T follicular helper cell (primary cell): ENCODE measurements around the gene BMERB1.
A peak's percentile ranks its signal among the peaks of the same experiment; 100 is the strongest.
"Not testable (repeated sequence)": the region's sequence is repeated elsewhere in the genome, so short reads cannot be mapped to it uniquely, and the experiment has no call there.

Experiments
- DNase-seq: peaks from one replicate; pipeline ENCODE4 v3.0.0-alpha.2; 2020; ENCODE audit warnings: low read depth

The BMERB1 gene

DNA sequence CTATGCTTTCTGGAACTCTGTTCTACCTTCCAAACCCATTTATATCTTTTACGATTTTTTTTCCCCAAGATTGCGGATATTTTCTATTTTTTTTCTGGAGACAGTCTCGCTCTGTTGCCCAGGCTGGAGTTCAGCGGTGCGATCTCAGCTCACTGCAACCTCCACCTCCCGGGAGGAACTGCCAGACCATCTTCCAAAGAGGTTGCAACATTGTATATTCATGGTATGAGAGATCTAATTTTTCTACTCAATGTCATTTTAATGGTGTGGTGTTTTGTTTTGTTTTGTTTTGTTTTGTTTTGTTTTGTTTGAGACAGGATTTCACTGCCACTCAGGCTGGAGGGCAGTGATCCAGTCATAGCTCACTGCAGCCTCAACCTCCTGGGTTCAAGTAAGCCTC lies 8.5 kb upstream of the BMERB1 start:
- no peak for DNase-seq

DNA sequence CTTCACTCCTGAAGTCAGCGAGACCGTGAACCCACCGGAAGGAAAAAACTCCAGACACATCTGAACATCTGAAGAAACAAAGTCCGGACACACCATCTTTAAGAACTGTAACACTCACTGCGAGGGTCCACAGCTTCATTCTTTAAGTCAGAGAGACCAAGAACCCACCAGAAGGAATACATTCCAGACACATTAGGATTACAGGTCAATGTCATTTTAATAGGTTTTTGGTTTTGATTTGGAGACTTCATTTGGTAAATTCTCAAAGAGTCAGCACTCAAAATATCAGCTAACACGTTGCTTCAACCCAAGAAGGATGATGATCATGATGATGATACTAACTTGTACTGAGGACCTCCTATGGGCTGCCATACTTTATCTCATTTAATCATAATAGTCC lies 7.6 kb upstream of the BMERB1 start:
- DNase-seq: no peak

DNA sequence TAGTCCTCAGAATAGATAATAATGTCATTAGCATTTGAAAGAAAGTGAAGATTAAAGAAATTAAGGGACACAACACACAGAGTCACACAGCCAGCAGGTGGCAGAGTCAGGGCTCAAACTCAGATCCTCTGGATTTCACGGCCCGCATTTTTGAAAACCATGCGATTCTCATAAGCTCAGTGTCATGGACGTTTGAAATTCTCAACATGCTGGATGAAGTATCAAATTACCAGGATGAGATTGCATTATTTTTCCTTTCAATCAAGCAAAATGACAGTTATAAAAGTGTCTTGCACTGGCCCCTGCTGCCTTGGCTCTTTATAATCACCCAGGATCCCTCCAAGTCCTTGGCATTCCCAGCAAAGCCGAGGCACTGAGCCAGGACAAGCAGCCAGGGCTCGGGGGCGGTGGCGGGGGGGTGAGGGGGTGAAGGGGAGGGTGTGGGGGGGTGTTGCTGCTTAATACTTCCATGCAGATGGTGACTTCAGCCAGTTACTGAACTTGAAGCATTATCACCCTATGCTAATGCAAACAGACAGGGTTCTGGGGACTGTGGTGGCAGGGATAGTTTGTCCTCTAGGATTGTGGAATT lies 6.6 kb upstream of the BMERB1 start:
- peak; percentile 31 for DNase-seq

DNA sequence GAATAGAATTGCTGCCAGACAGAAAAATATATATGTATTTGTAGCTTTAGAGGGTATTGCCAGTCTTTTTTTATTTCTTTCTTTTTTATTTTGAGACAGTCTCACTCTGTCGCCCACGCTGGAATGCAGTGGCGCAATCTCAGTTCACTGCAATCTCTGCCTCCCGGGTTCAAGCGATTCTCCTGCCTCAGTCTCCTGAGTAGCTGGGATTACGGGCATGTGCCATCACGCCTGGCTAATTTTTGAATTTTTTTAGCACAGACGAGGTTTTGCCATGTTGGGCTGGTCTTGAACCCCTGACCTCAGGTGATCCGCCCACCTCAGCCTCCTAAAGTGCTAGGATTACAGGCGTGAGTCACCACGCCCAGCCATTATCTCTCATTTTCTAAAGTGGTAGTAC lies 3.5 kb upstream of the BMERB1 start:
- not testable (repeated sequence) for DNase-seq

DNA sequence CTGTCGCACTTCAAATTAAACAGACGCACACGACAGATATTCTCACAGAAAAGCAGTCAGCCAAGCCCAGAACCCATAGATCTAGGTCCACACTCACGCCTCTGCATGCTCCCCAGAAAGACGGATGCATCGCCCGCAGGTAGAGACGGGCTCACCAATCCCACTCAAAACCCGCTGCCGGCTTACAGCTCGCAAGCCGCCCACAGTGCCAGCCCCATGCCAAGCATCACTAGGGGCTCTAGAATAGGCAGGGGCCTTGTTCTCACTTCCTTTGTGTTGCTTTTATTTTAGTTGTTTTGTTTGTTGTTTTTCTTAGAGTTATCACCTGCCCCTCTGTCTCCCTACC lies 336 bp upstream of the BMERB1 start:
- DNase-seq: no peak

DNA sequence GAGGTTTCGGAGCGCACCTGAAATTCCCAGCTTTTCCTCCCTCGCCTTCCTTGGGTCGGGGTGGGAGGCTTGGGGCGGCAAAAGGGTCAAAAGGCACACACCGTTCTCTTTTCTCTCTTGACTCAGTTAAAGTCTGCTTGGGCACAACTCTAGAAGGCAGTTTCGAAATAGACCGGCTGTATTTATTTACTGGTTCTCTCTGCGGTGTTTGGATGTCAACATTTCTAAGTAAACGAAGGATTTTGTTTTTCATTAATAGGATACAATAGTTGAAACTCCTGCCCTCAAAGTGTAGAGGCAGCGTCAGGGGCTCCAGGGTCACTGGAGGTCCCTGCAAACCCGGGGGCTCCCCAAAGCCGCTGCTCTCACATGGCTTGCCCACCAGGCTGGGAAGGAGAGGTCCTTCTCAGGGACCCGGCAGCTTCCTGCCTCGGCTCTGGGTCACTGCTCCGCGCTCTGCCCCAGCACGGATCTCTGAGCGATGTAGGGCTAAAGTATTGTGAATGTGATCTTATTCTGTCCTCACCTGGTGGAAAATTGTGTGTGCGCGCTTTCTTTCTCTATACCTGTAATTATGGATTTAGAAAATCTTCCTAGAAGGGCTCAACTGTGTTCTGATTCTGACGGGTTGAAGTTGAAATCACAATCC lies 952 bp downstream of the BMERB1 start:
- no peak for DNase-seq

DNA sequence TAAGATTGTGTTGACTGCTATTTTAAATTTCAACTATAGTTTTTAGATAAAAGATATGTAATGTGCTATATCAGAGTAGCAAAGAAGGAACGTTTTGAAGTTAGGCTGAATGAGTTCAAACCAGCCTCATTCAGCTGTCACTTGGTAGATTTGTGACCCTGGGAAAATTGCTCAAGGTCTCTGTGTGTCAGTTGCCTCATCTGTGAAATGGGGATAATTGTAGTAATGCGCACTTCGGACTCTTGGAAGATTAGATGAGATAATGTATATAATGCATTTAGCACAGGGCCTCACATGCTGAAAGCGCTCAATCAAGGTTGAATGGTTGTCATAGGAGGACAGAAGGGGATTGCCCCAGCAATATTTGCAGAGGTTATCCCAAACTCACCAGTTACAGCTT lies 4.7 kb downstream of the BMERB1 start:
- no peak for DNase-seq

DNA sequence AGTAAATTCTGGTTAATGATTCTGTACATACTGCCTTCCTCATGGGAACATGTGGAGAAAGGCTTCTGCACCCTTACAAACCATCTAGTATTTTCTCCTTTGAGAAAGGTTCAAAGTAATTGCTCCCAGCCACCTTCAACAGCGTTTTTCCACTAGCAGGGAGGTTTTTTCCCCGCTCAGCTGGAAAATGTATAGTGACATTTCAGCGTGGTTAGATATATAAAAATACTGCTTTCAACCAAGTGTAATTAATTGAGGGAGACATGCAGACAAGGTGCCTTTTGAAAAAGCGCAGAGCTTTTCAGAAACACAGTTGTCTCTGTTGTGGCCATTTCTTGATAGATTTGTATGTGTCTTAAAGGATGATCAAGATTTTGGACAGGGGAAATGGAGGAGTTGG lies 5.1 kb downstream of the BMERB1 start:
- no peak for DNase-seq

DNA sequence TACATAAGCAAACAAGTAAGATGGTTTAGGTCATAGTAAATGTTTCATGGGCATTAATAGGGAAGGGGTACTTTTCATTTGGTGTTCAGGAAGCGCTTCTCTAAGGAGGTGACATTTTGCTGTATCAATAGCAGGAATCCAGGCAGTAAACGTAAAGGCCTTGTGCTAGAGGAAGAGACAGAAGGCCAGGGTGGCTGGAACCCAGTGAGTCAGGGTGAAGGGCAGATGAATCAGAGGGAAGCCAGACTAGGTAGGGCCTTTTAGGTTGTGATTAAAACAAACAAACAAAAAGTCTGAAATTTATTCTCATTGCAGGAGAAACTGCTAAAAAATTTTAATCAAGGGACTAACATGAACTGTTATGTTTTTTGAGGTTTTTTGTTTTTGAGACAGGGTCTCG lies 6.5 kb downstream of the BMERB1 start:
- DNase-seq: no peak

DNA sequence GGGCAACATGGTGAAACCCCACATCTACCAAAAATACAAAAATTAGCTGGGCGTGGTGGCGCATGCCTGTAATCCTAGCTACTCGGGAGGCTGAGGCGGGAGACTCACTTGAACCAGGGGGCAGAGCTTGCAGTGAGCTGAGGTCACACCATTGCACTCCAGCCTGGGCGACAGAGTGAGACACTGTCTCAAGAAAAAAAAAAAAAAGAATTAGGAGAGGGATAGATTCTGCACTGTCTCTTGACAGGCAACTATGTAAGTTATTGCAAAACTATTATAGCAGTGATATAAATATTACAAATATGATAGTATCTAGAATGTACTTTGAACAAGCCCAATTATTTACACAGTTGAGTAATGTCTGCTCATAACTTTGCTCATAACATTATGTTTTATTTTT lies 7.8 kb downstream of the BMERB1 start:
- not testable (repeated sequence) for DNase-seq

DNA sequence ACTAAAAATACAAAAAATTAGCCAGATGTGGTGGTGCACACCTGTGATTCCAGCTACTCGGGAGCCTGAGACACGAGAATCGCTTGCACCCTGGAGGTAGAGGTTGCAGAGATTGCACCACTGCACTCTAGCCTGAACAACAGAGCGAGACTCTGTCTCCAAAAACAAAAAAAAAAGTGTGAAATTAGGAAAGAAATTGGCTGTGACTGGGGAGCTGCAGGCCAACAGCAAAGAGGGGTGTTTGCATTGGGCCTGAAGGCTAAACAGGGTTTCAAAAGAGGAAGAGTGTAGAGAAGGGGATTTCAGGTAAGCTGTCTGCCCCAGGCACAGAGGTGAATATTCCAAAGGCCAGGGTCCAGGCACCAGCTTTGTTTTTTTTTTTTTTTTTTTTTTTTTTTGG lies 9.4 kb downstream of the BMERB1 start:
- DNase-seq: no peak

DNA sequence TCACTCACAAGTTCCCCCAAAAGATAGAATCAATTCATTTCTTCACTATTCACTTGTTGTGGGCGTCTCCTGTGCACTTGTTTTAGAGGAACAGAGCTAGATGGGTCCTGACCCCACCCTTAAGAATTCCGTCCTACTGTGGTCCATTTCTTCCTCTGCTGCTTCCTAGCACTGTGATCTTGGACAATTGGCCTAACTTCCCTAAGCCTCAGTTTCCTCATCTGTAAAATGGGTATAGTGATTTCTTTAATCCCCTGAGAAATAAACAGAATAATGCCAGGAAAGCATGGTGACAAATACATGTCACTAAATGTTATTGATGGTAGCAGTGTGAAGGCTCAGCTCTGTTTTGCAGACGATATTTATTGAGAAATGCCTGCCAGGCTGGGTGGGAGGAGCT lies 9.9 kb downstream of the BMERB1 start:
- DNase-seq: no peak

DNA sequence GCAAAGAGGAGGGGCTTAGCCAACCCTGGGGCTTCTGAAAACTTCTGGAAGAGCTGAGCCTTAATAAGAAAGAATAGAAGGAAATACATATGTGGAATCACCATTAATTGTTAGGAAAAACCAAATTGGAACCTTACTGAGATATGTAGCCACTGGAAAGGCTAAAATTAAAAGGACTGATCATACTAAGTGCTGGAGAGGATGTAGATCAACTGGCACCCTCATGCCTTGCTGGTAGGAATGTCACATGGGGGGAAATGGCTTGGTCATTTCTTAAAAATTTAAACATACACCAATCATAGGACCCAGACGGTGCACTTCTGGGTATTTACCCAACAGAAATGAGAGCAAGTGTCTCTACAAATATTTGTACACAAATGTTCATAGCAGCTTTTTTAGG lies 11.1 kb downstream of the BMERB1 start:
- DNase-seq: no peak

DNA sequence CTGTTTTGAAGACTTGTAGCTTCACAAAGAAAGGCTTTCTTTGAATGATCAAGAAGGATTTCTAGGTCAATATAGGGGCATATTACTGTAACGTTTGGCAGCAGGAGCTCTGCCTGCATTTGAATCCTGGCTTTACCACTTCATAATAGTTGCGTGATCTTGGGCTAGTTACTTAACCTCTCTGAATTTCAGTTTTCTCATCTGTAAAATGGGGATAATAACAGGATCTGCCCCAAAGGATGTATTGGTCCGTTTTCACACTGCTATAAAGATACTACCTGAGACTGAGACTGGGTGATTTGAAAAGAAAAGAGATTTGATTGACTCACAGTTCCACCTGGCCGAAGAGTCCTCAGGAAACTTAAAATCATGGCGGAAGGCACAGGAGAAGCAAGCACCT lies 12.5 kb downstream of the BMERB1 start:
- DNase-seq: no peak

DNA sequence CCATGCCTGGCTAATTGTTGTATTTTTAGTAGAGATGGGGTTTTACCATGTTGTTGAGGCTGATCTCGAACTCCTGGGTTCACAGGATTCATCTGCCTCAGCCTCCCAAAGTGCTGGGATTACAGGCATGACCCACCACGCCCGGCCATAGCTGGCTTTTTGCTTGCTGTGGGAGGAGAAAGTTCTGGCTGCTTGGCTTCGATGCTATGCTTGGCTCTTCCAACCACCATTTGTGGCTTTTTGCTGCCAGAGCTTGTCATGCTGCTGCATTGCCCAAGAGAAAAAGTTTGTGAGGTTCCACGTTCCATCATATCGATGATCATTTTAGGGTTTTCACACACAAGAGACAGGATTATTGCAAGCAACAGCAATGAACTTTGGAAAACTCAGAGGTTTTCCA lies 16.2 kb downstream of the BMERB1 start:
- DNase-seq: no peak

DNA sequence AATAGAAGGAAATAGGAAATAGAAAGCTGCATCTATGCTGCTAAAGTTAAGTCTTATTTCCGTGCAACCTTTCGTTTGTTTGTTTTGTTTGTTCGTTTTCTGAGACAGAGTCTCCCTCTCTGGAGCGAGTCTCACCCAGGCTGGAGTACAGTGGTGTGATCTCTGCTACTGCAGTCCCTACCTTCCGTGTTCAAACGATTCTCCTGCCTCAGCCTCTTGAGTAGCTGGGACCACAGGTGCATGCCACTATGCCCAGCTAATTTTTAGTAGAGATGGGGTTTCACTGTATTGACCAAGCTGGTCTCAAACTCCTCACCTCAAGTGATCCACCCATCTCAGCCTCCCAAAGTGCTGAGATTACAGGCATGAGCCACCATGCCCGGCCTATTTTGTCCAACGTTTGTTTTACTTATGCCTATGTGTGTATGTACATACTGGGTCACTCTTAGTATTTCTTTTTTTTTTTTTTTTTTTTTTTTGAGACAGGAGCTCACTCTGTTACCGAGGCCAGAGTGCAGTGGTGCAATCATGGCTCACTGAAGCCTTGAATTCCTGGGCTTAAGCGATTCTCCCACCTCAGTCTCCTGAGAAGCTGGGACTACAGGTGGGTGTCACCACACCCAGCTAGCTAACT lies 16.8 kb downstream of the BMERB1 start:
- DNase-seq: no peak

DNA sequence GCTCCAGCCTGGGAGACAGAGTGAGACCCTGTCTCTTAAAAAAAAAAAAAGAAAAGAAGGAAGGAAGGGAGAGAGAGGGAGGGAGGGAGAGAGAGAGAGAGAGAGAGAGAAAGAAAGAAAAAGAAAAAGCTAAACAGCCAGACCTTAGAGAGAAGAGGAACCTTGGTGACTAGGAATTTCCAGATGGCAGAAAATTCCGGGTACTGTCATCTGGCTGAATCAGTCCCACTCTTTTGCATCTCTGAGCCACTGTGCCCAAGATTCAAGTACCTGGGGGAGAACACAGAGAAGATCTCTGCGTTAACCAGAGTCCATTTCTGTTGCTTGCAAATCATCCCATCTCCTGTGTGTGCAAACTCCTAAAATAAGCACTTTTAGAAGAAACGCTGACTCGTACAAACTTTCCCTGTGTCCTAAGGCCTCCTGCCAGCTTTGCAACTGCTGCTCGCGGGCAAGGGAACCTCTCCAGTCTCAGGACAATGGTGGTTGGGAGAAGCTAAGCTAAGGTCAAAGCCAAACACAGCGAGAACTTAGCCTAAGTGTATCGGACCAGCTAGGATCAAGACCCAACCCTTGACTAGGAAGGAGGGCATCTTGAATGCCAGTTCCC lies 18.0 kb downstream of the BMERB1 start:
- DNase-seq: no peak

DNA sequence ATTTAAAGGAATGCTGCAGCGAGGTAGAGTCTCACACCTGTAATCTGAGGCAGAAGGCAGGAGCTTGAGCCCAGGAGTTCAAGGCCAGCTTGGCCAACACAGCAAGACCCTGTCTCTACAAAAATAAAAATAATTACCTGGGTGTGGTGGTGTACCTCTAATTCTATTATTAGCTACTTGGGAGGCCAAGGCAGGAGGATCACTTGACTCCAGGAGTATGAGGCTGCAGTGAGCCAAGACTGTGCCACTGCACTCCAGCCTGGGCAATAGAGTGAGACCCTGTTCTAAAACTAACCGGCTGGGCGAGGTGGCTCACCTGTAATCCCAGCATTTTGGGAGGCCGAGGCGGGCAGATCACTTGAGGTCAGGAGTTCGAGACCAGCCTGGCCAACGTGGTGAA lies 18.9 kb downstream of the BMERB1 start:
- DNase-seq: not testable (repeated sequence)

DNA sequence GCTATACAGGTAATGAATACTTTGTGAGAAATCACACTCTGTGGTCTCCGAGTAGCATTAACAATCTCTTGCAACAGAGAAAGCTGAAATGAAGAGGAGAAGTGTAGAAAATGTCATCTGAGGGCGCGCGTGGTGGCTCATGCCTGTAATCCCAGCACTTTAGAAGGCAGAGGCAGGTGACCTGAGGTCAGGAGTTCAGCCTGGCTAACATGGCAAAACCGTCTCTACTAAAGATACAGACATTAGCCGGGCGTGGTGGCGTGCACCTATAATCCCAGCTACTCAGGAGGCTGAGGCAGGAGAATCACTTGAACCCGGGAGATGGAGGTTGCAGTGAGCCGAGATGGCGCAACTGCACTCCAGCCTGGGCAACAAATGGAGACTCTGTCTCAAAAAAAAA lies 20.5 kb downstream of the BMERB1 start:
- DNase-seq: not testable (repeated sequence)

DNA sequence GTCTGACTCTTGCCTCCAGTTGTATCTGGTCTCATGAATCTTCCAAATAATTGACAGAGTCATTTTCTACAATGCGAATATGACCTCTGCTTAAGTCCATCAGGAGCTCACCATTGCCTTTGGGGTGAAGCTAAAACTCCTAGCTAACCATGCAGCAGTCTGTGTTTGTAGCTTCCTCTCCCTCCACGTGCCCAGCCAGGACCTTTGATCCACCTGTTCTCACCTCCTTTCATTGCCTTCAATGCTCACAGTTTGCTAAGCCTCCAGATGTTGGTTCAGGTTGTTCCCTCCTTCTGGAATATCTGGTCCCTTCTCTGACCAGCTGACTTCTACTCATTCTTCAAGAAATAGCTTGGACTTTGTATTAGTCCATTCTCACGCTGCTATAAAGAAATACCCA lies 23.0 kb downstream of the BMERB1 start:
- no peak for DNase-seq

DNA sequence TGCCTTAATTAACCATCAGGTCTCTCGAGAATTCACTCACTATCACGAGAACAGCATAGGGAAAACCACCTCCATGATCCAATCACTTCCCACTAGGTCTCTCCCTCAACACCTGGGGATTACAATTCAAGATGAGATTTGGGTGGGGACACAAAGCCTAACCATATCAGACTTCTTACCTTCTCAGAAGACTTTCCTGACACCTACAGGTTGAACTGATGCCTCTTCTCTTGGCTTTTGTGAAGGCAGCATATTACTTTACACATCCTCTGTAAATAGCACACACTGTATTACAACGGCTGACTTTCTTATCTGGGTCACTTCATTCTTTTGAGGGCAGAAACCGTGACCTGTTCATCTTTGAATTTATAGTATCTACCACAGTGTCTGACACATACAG lies 23.6 kb downstream of the BMERB1 start:
- no peak for DNase-seq

DNA sequence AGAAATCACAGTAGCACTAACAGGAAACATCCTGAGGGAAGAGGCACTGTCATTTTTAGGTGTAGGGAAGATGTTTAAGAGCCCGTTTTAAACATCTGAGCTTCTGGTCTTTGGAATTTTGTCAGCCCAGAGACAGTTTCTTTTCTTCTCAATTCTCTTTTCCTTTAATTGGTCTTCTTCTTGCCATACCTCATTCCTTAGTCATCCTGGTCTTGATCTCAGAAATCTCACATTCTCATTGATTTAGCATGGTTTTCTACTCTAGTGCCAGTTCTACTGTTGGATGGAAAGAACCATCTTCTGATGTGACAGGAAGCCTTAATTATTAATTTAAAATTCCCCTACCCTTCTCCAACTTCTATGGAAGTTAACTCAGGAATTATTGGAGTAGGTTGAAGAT lies 25.4 kb downstream of the BMERB1 start:
- no peak for DNase-seq

DNA sequence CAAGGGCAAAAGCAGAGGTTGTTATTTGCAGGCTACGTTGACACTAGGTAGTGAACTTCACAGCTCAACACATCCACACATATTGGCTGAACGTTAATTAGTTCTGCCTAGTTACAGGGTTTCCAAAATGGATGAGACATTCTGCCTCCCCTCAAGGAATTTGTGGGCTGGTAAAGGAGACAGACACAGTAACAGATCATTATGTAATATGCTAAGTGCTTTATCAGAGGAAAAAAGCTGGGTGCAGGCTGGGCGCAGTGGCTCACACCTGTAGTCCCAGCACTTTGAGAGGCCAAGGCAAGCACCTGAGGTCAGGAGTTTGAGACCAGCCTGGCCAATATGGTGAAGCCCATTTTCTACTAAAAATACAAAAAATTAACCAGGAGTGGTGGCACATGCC lies 26.2 kb downstream of the BMERB1 start:
- no peak for DNase-seq

DNA sequence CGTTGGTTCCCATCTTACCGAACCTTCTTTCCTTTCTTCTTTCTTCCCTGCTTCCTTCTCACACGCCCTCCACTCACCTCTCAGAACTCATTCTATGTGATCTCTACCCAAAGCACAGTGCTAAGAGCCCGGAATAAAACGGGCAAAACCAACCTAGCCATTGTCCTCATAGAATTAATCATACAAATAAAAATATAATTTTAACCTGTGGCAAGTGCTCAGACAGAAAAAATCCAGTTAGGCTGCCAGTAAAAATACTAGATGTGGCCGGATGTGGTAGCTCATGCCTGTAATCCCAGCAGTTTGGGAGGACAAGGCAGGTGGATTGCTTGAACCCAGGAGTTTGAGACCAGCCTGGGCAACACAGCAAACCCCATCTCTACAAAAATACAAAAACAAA lies 27.0 kb downstream of the BMERB1 start:
- no peak for DNase-seq
